Measurements from ENCODE around the gene ATAD3A.
A peak's percentile ranks its signal among the peaks of the same experiment; 100 is the strongest.

The ATAD3A gene

DNA sequence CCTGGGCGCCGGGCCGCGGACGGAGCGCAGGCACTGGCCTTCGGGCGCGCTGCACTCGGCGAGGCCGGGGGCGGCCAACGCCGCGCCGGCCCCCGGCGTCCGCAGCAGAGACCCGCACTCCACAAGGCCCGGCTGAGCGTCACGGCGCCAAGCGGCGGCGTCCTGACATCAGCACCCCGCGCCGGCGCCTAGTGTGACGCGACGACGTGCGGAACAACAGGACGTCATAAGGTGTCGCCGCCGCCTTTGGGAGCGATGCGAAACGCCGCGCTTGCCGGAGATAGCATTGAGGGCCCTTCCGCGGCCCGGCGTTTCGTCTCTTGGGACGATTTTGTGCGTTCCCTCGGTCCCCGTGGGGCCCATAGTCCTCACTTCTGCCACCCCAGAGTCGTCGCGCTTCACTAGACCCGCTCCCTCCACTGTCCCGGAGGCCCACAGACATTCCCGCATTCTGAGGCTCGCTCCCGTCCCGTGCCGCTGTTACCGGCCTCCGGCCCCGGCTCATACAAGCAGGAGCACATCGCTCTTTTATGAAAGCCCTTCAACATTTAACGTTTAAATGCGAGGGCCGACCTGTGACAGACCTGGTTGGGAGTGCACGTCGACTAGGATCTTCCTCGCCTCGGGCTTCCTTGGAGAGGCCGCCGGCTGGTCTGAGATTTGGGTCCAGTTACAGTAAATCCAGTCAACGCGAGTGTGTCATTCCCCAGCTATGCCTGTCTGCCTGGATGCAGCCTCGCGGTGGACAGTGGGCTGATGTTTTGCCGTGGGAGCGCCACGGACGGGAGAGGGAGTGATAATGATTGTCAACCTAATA is 63.0 kb downstream of the ATAD3A start, which contains the start of gene SSU72:
TSS of gene SSU72 (minus strand) at position 143 of the 817 bp plus-strand sequence. CDS start 306 bp downstream, outside the sequence.
- Histone ChIP-seq H3K27ac (ENCODE audit: low read depth, low read length) (peak within 1 kb of the TSS; percentile 98), H3K27me3 (ENCODE audit: control insufficient read depth in 5 of 5, insufficient read depth in 4 of 5, low read length in 5 of 5) (peaks cover 0 to 4% (median 0%) of the 10 kb centered on the region in 5 donors), H3K4me3 (ENCODE audit: low read depth in 1 of 5, low read length in 5 of 5) (peak within 1 kb of the TSS; percentile 83 to 96 (median 93)), H3K4me1 (ENCODE audit: control insufficient read depth in 5 of 5, insufficient read depth in 5 of 5, low read length in 5 of 5) (peaks cover 2 to 27% (median 25%) of the 10 kb centered on the region in 5 donors), H3K36me3 (ENCODE audit: control insufficient read depth in 5 of 5, insufficient read depth in 5 of 5, low read length in 5 of 5) (peaks cover 0 to 6% (median 0%) of the 10 kb centered on the region in 5 donors), H3K9ac (ENCODE audit: low read length in 5 of 5) (peak within 1 kb of the TSS; percentile 94 to 100 (median 99)), H3K9me3 (ENCODE audit: control insufficient read depth in 5 of 5, low read length in 5 of 5) (no peaks in the 10 kb centered on the region)

- H3K27me3 ChIP-seq (ENCODE audit: control insufficient read depth in 5 of 5, insufficient read depth in 4 of 5, low read length in 5 of 5): peaks cover 0 to 11% (median 5%) of the 10 kb centered on the region in 5 donors
- no peak overlapping the region for H3K4me3 ChIP-seq (ENCODE audit: low read depth in 1 of 5, low read length in 5 of 5)
- no peak overlapping the region for H3K9ac ChIP-seq (ENCODE audit: low read length in 5 of 5)
- no peak overlapping the region for H3K27ac ChIP-seq (ENCODE audit: low read depth, low read length)
- H3K36me3 ChIP-seq (ENCODE audit: control insufficient read depth in 5 of 5, insufficient read depth in 5 of 5, low read length in 5 of 5): no peaks in the 10 kb centered on the region
- no peaks in the 10 kb centered on the region for H3K9me3 ChIP-seq (ENCODE audit: control insufficient read depth in 5 of 5, low read length in 5 of 5)
- peaks cover 2 to 22% (median 18%) of the 10 kb centered on the region in 5 donors for H3K4me1 ChIP-seq (ENCODE audit: control insufficient read depth in 5 of 5, insufficient read depth in 5 of 5, low read length in 5 of 5)
Measured at GRCh38 chr1:1577367-1578011, 65.5 kb downstream of the ATAD3A start.

GRCh38 chr1:1578371-1578940 is 66.5 kb downstream of the ATAD3A start:
- no peak overlapping the region for H3K9ac ChIP-seq (ENCODE audit: low read length in 5 of 5)
- H3K36me3 ChIP-seq (ENCODE audit: control insufficient read depth in 5 of 5, insufficient read depth in 5 of 5, low read length in 5 of 5): no peaks in the 10 kb centered on the region
- no peak overlapping the region for H3K27ac ChIP-seq (ENCODE audit: low read depth, low read length)
- H3K9me3 ChIP-seq (ENCODE audit: control insufficient read depth in 5 of 5, low read length in 5 of 5): no peaks in the 10 kb centered on the region
- no peak overlapping the region for H3K4me3 ChIP-seq (ENCODE audit: low read depth in 1 of 5, low read length in 5 of 5)
- peaks cover 0 to 11% (median 5%) of the 10 kb centered on the region in 5 donors for H3K27me3 ChIP-seq (ENCODE audit: control insufficient read depth in 5 of 5, insufficient read depth in 4 of 5, low read length in 5 of 5)
- H3K4me1 ChIP-seq (ENCODE audit: control insufficient read depth in 5 of 5, insufficient read depth in 5 of 5, low read length in 5 of 5): peaks cover 2 to 15% (median 10%) of the 10 kb centered on the region in 5 donors

- no peak overlapping the region for H3K4me3 ChIP-seq (ENCODE audit: low read depth in 1 of 5, low read length in 5 of 5)
- peaks cover 0 to 17% (median 9%) of the 10 kb centered on the region in 5 donors for H3K27me3 ChIP-seq (ENCODE audit: control insufficient read depth in 5 of 5, insufficient read depth in 4 of 5, low read length in 5 of 5)
- H3K9ac ChIP-seq (ENCODE audit: low read length in 5 of 5): no peak overlapping the region
- H3K27ac ChIP-seq (ENCODE audit: low read depth, low read length): no peak overlapping the region
- H3K9me3 ChIP-seq (ENCODE audit: control insufficient read depth in 5 of 5, low read length in 5 of 5): no peaks in the 10 kb centered on the region
- no peaks in the 10 kb centered on the region for H3K4me1 ChIP-seq (ENCODE audit: control insufficient read depth in 5 of 5, insufficient read depth in 5 of 5, low read length in 5 of 5)
- H3K36me3 ChIP-seq (ENCODE audit: control insufficient read depth in 5 of 5, insufficient read depth in 5 of 5, low read length in 5 of 5): no peaks in the 10 kb centered on the region
Measured at GRCh38 chr1:1582585-1583346, 70.8 kb downstream of the ATAD3A start.

- H3K9ac ChIP-seq (ENCODE audit: low read length in 5 of 5): no peak overlapping the region
- H3K27me3 ChIP-seq (ENCODE audit: control insufficient read depth in 5 of 5, insufficient read depth in 4 of 5, low read length in 5 of 5): peaks cover 0 to 19% (median 9%) of the 10 kb centered on the region in 5 donors
- H3K4me1 ChIP-seq (ENCODE audit: control insufficient read depth in 5 of 5, insufficient read depth in 5 of 5, low read length in 5 of 5): no peaks in the 10 kb centered on the region
- no peaks in the 10 kb centered on the region for H3K36me3 ChIP-seq (ENCODE audit: control insufficient read depth in 5 of 5, insufficient read depth in 5 of 5, low read length in 5 of 5)
- H3K27ac ChIP-seq (ENCODE audit: low read depth, low read length): no peak overlapping the region
- no peak overlapping the region for H3K4me3 ChIP-seq (ENCODE audit: low read depth in 1 of 5, low read length in 5 of 5)
- no peaks in the 10 kb centered on the region for H3K9me3 ChIP-seq (ENCODE audit: control insufficient read depth in 5 of 5, low read length in 5 of 5)
Measured at GRCh38 chr1:1583347-1584010, 71.5 kb downstream of the ATAD3A start.

All from subcutaneous abdominal adipose tissue (tissue), 5 donors.